ENCODE measurements around the gene DAND5. TPM values are rescaled to one million over a fixed set of nuclear protein-coding genes. Genes with fewer than 3 reads are reported as not detected.
A peak's percentile ranks its signal among the peaks of the same experiment; 100 is the strongest.

Gene DAND5
- total RNA-seq, 5 donors from 2014 or later (not counting 1 experiment from before 2014, with no cell fraction given) = not detected

GRCh38 chr19:13012690-13013608 lies 43.6 kb downstream of the DAND5 start:
- Mint-ChIP-seq H3K9me3 (no peaks in the 10 kb centered on the region), H3K36me3 (peaks cover 4% of the 10 kb centered on the region), H3K27me3 (peaks cover 41 to 83% of the 10 kb centered on the region in 2 donors), H3K4me1 (peaks cover 22 to 34% (median 29%) of the 10 kb centered on the region in 3 donors), H3K4me3 (peak overlapping the region; percentile 78 to 82 (median 79)), H3K27ac (peak overlapping the region; percentile 6 to 25)
- Histone ChIP-seq H3K27ac (ENCODE audit: low read length) (no peak overlapping the region), H3K4me1 (ENCODE audit: control insufficient read depth in 1 of 2, extremely low read depth in 1 of 2, insufficient read depth in 2 of 2, low read length in 2 of 2) (peaks cover 0 to 37% of the 10 kb centered on the region in 2 experiments), H3K4me3 (ENCODE audit: control insufficient read depth in 1 of 2, extremely low read depth in 1 of 2, low read length in 1 of 2) (peak overlapping the region; percentile 11 to 34), H3K9me3 (no peaks in the 10 kb centered on the region), H3K27me3 (replicated peaks in 1 of 2; ENCODE audit: control insufficient read depth in 2 of 2, extremely low read depth in 1 of 2, insufficient read depth in 2 of 2, low read length in 1 of 2) (peaks cover 22 to 91% of the 10 kb centered on the region in 2 experiments), H3K36me3 (ENCODE audit: control insufficient read depth in 2 of 2, extremely low read depth in 1 of 2, insufficient read depth in 1 of 2, low read length in 1 of 2) (no peaks in the 10 kb centered on the region)
- peak in 4 of 35 experiments; percentile 15 to 47 (median 22) for DNase-seq
- WGBS (ENCODE audit: insufficient coverage) = 1% methylated on average over 19 of the region's 52 CpGs
- ChIA-PET POLR2A (interaction anchor here in 1 of 2 donors (0.7 kb wide), 1 partner anchor 8 kb away, joined by 5 read pairs; no protein-coding TSS in a partner anchor), CTCF (interaction anchor here in 1 of 2 donors (0.6 to 1.0 kb wide), 4 partner anchors 21 to 67 kb away, joined by 3 to 5 read pairs (median 4); no protein-coding TSS in a partner anchor)
- peak; percentile 48 to 66 (median 64) for ATAC-seq (replicated peaks in 1 of 4)

- Mint-ChIP-seq H3K27me3 (peaks cover 41 to 79% of the 10 kb centered on the region in 2 donors), H3K4me3 (peak overlapping the region; percentile 65 to 79 (median 78)), H3K36me3 (no peaks in the 10 kb centered on the region), H3K4me1 (peaks cover 22 to 34% (median 29%) of the 10 kb centered on the region in 3 donors), H3K9me3 (no peaks in the 10 kb centered on the region), H3K27ac (no peak overlapping the region)
- ATAC-seq (replicated peaks in 1 of 4) = no peak
- H3K27me3 ChIP-seq (replicated peaks in 1 of 2; ENCODE audit: control insufficient read depth in 2 of 2, extremely low read depth in 1 of 2, insufficient read depth in 2 of 2, low read length in 1 of 2) = peaks cover 24 to 88% of the 10 kb centered on the region in 2 experiments
- POLR2A ChIA-PET = interaction anchor here (0.7 to 0.8 kb wide), 2 partner anchors 9 kb away, joined by 4 to 5 read pairs; no protein-coding TSS in a partner anchor
- no peak overlapping the region for H3K27ac ChIP-seq (ENCODE audit: low read length)
- no peaks in the 10 kb centered on the region for H3K36me3 ChIP-seq (ENCODE audit: control insufficient read depth in 2 of 2, extremely low read depth in 1 of 2, insufficient read depth in 1 of 2, low read length in 1 of 2)
- H3K9me3 ChIP-seq = no peaks in the 10 kb centered on the region
- WGBS (ENCODE audit: insufficient coverage) = 8% methylated on average over 13 of the region's 20 CpGs
- H3K4me1 ChIP-seq (ENCODE audit: control insufficient read depth in 1 of 2, extremely low read depth in 1 of 2, insufficient read depth in 2 of 2, low read length in 2 of 2) = peaks cover 0 to 37% of the 10 kb centered on the region in 2 experiments
- peak overlapping the region; percentile 11 to 34 for H3K4me3 ChIP-seq (ENCODE audit: control insufficient read depth in 1 of 2, extremely low read depth in 1 of 2, low read length in 1 of 2)
- CTCF ChIA-PET = interaction anchor here in 1 of 2 donors (0.6 to 1.0 kb wide), 4 partner anchors 22 to 66 kb away, joined by 3 to 5 read pairs (median 4); no protein-coding TSS in a partner anchor
- no peak for DNase-seq
Observed at GRCh38 chr19:13013649-13014048, 44.3 kb downstream of the DAND5 start.

- ChIA-PET CTCF (interaction anchor here in 1 of 2 donors (0.7 to 1.0 kb wide), 2 partner anchors 58 to 66 kb away, joined by 3 to 4 read pairs; no protein-coding TSS in a partner anchor), POLR2A (interaction anchor here in 1 of 2 donors (0.8 kb wide), 1 partner anchor 8 kb away, joined by 4 read pairs; no protein-coding TSS in a partner anchor)
- Mint-ChIP-seq H3K27me3 (peaks cover 36 to 72% of the 10 kb centered on the region in 2 donors), H3K9me3 (no peaks in the 10 kb centered on the region), H3K36me3 (no peaks in the 10 kb centered on the region), H3K27ac (peak overlapping the region in 1 of 2 donors; percentile 65), H3K4me1 (peaks cover 22 to 34% (median 29%) of the 10 kb centered on the region in 3 donors), H3K4me3 (peak overlapping the region; percentile 65 to 79 (median 78))
- Histone ChIP-seq H3K27me3 (replicated peaks in 1 of 2; ENCODE audit: control insufficient read depth in 2 of 2, extremely low read depth in 1 of 2, insufficient read depth in 2 of 2, low read length in 1 of 2) (peaks cover 31 to 81% of the 10 kb centered on the region in 2 experiments), H3K36me3 (ENCODE audit: control insufficient read depth in 2 of 2, extremely low read depth in 1 of 2, insufficient read depth in 1 of 2, low read length in 1 of 2) (no peaks in the 10 kb centered on the region), H3K9me3 (no peaks in the 10 kb centered on the region), H3K27ac (ENCODE audit: low read length) (no peak overlapping the region), H3K4me1 (ENCODE audit: control insufficient read depth in 1 of 2, extremely low read depth in 1 of 2, insufficient read depth in 2 of 2, low read length in 2 of 2) (peaks cover 0 to 37% of the 10 kb centered on the region in 2 experiments), H3K4me3 (ENCODE audit: control insufficient read depth in 1 of 2, extremely low read depth in 1 of 2, low read length in 1 of 2) (peak overlapping the region; percentile 11 to 34)
- 31% methylated on average over 18 of the region's 35 CpGs for WGBS (ENCODE audit: insufficient coverage)
- ATAC-seq (replicated peaks in 1 of 4) = no peak
- DNase-seq = no peak
Observed at GRCh38 chr19:13014101-13014920, 44.9 kb downstream of the DAND5 start.

- DNase-seq (no peak), ATAC-seq (replicated peaks in 1 of 4) (no peak)
- Mint-ChIP-seq H3K27me3 (peaks cover 36 to 68% of the 10 kb centered on the region in 2 donors), H3K27ac (peak overlapping the region in 1 of 2 donors; percentile 65), H3K4me3 (peak overlapping the region in 2 of 3 donors; percentile 28 to 78), H3K36me3 (no peaks in the 10 kb centered on the region), H3K4me1 (peaks cover 22 to 34% (median 29%) of the 10 kb centered on the region in 3 donors), H3K9me3 (no peaks in the 10 kb centered on the region)
- 82% methylated on average over 1 of the region's 4 CpGs for WGBS (ENCODE audit: insufficient coverage)
- H3K27ac ChIP-seq (ENCODE audit: low read length) = no peak overlapping the region
- no peaks in the 10 kb centered on the region for H3K9me3 ChIP-seq
- H3K4me3 ChIP-seq (ENCODE audit: control insufficient read depth in 1 of 2, extremely low read depth in 1 of 2, low read length in 1 of 2) = no peak overlapping the region
- peaks cover 0 to 37% of the 10 kb centered on the region in 2 experiments for H3K4me1 ChIP-seq (ENCODE audit: control insufficient read depth in 1 of 2, extremely low read depth in 1 of 2, insufficient read depth in 2 of 2, low read length in 2 of 2)
- POLR2A ChIA-PET = no interaction called here
- peaks cover 28 to 76% of the 10 kb centered on the region in 2 experiments for H3K27me3 ChIP-seq (replicated peaks in 1 of 2; ENCODE audit: control insufficient read depth in 2 of 2, extremely low read depth in 1 of 2, insufficient read depth in 2 of 2, low read length in 1 of 2)
- no peaks in the 10 kb centered on the region for H3K36me3 ChIP-seq (ENCODE audit: control insufficient read depth in 2 of 2, extremely low read depth in 1 of 2, insufficient read depth in 1 of 2, low read length in 1 of 2)
- CTCF ChIA-PET = interaction anchor here in 1 of 2 donors (1.3 kb wide), 1 partner anchor 46 kb away, joined by 5 read pairs; no protein-coding TSS in a partner anchor
Observed at GRCh38 chr19:13014921-13015280, 45.5 kb downstream of the DAND5 start.

- Mint-ChIP-seq H3K9me3 (no peaks in the 10 kb centered on the region), H3K4me1 (peaks cover 22 to 34% (median 29%) of the 10 kb centered on the region in 3 donors), H3K27me3 (peaks cover 36 to 64% of the 10 kb centered on the region in 2 donors), H3K27ac (no peak overlapping the region), H3K4me3 (peak overlapping the region in 1 of 3 donors; percentile 78), H3K36me3 (no peaks in the 10 kb centered on the region)
- Histone ChIP-seq H3K27me3 (replicated peaks in 1 of 2; ENCODE audit: control insufficient read depth in 2 of 2, extremely low read depth in 1 of 2, insufficient read depth in 2 of 2, low read length in 1 of 2) (peaks cover 30 to 73% of the 10 kb centered on the region in 2 experiments), H3K4me1 (ENCODE audit: control insufficient read depth in 1 of 2, extremely low read depth in 1 of 2, insufficient read depth in 2 of 2, low read length in 2 of 2) (peaks cover 0 to 34% of the 10 kb centered on the region in 2 experiments), H3K36me3 (ENCODE audit: control insufficient read depth in 2 of 2, extremely low read depth in 1 of 2, insufficient read depth in 1 of 2, low read length in 1 of 2) (no peaks in the 10 kb centered on the region), H3K9me3 (no peaks in the 10 kb centered on the region), H3K4me3 (ENCODE audit: control insufficient read depth in 1 of 2, extremely low read depth in 1 of 2, low read length in 1 of 2) (no peak overlapping the region), H3K27ac (ENCODE audit: low read length) (no peak overlapping the region)
- ATAC-seq (replicated peaks in 1 of 4) = no peak
- DNase-seq = no peak
- POLR2A ChIA-PET = interaction anchor here in 1 of 2 donors (0.7 kb wide), 1 partner anchor 503 kb away, joined by 3 read pairs; no protein-coding TSS in a partner anchor
- CTCF ChIA-PET = interaction anchor here in 1 of 2 donors (1.3 kb wide), 1 partner anchor 46 kb away, joined by 5 read pairs; no protein-coding TSS in a partner anchor
- no CpG with 5 or more reads among the region's 12 CpGs for WGBS (ENCODE audit: insufficient coverage)
Observed at GRCh38 chr19:13015361-13016223, 46.2 kb downstream of the DAND5 start.
